ENCODE data around the gene BEX3.

The BEX3 gene

GRCh38 chrX:103386332-103386731, 10.0 kb downstream of the BEX3 start:
- TF ChIP-seq SIN3A (IDR thresholded peaks at IDR 0.05; ENCODE audit: borderline replicate concordance, insufficient read depth, low read length) (no peak), REST (IDR thresholded peaks at IDR 0.05; ENCODE audit: insufficient read depth in 1 of 2, low read depth in 2 of 2, low read length in 2 of 2) (no peak), FOXP2 (optimal IDR thresholded peaks at IDR 0.05; ENCODE audit: borderline replicate concordance, extremely low read depth, extremely low read length, insufficient read depth) (no peak), POLR2AphosphoS5 (IDR thresholded peaks at IDR 0.05; ENCODE audit: low read depth, low read length) (no peak), TAF1 (IDR thresholded peaks at IDR 0.05; ENCODE audit: borderline replicate concordance, insufficient read depth, low read length) (no peak)

- no peak for TF ChIP-seq SIN3A (IDR thresholded peaks at IDR 0.05; ENCODE audit: borderline replicate concordance, insufficient read depth, low read length)
- TF ChIP-seq POLR2AphosphoS5 (IDR thresholded peaks at IDR 0.05; ENCODE audit: low read depth, low read length), result no peak
- TF ChIP-seq TAF1 (IDR thresholded peaks at IDR 0.05; ENCODE audit: borderline replicate concordance, insufficient read depth, low read length), result no peak
- TF ChIP-seq FOXP2 (optimal IDR thresholded peaks at IDR 0.05; ENCODE audit: borderline replicate concordance, extremely low read depth, extremely low read length, insufficient read depth), result no peak
- no peak for TF ChIP-seq REST (IDR thresholded peaks at IDR 0.05; ENCODE audit: insufficient read depth in 1 of 2, low read depth in 2 of 2, low read length in 2 of 2)
These were observed 17.1 kb downstream of the BEX3 start for GRCh38 chrX:103393487-103393886.

GRCh38 chrX:103396186-103396585, 19.8 kb downstream of the BEX3 start:
- TF ChIP-seq TAF1 (IDR thresholded peaks at IDR 0.05; ENCODE audit: borderline replicate concordance, insufficient read depth, low read length), result no peak
- TF ChIP-seq SIN3A (IDR thresholded peaks at IDR 0.05; ENCODE audit: borderline replicate concordance, insufficient read depth, low read length), result no peak
- TF ChIP-seq POLR2AphosphoS5 (IDR thresholded peaks at IDR 0.05; ENCODE audit: low read depth, low read length), result no peak
- no peak for TF ChIP-seq FOXP2 (optimal IDR thresholded peaks at IDR 0.05; ENCODE audit: borderline replicate concordance, extremely low read depth, extremely low read length, insufficient read depth)
- no peak for TF ChIP-seq REST (IDR thresholded peaks at IDR 0.05; ENCODE audit: insufficient read depth in 1 of 2, low read depth in 2 of 2, low read length in 2 of 2)

- TF ChIP-seq TAF1 (IDR thresholded peaks at IDR 0.05; ENCODE audit: borderline replicate concordance, insufficient read depth, low read length), result no peak
- TF ChIP-seq SIN3A (IDR thresholded peaks at IDR 0.05; ENCODE audit: borderline replicate concordance, insufficient read depth, low read length), result no peak
- no peak for TF ChIP-seq FOXP2 (optimal IDR thresholded peaks at IDR 0.05; ENCODE audit: borderline replicate concordance, extremely low read depth, extremely low read length, insufficient read depth)
- TF ChIP-seq REST (IDR thresholded peaks at IDR 0.05; ENCODE audit: insufficient read depth in 1 of 2, low read depth in 2 of 2, low read length in 2 of 2), result no peak
- TF ChIP-seq POLR2AphosphoS5 (IDR thresholded peaks at IDR 0.05; ENCODE audit: low read depth, low read length), result no peak
These were observed 20.3 kb downstream of the BEX3 start for GRCh38 chrX:103396660-103397059.

GRCh38 chrX:103397707-103398106, 21.4 kb downstream of the BEX3 start:
- no peak for TF ChIP-seq FOXP2 (optimal IDR thresholded peaks at IDR 0.05; ENCODE audit: borderline replicate concordance, extremely low read depth, extremely low read length, insufficient read depth)
